Measurements from ENCODE around the gene NFILZ. TPM values are rescaled to one million over a fixed set of nuclear protein-coding genes. Genes with fewer than 3 reads are reported as not detected.

The NFILZ gene
- total RNA-seq, 2 experiments from 2014 or later = not detected

GRCh38 chr19:8643860-8644653, 13.6 kb downstream of the NFILZ start:
- intact Hi-C loops (cut with micrococcal nuclease) = no loop called here
- DNase-seq (no peak), ATAC-seq (no peak)
- CTCF ChIA-PET = interaction anchor here (1.5 to 5.8 kb wide), 4 partner anchors 10 to 64 kb away, joined by 3 to 62 read pairs (median 14); partner anchors contain the start of gene MYO1F
- peaks cover 5% of the 10 kb centered on the region for H3K27me3 Mint-ChIP-seq
- no peak overlapping the region for H3K27ac Mint-ChIP-seq
- no peaks in the 10 kb centered on the region for H3K36me3 Mint-ChIP-seq (ENCODE audit: low read depth)
- no peak overlapping the region for H3K4me3 Mint-ChIP-seq
- no peak for TF ChIP-seq CTCF (IDR thresholded peaks at IDR 0.05)
- no peaks in the 10 kb centered on the region for H3K4me1 Mint-ChIP-seq (ENCODE audit: low read depth)
- H3K9me3 Mint-ChIP-seq = peaks cover 3% of the 10 kb centered on the region
- POLR2A ChIA-PET = no interaction called here

- H3K9me3 Mint-ChIP-seq = no peaks in the 10 kb centered on the region
- intact Hi-C loops (cut with micrococcal nuclease) = no loop called here
- no peak overlapping the region for H3K27ac Mint-ChIP-seq
- peaks cover 4% of the 10 kb centered on the region for H3K4me1 Mint-ChIP-seq (ENCODE audit: low read depth)
- no peak for TF ChIP-seq CTCF (IDR thresholded peaks at IDR 0.05)
- DNase-seq (no peak), ATAC-seq (no peak)
- ChIA-PET CTCF (interaction anchor here (1.7 kb wide), 1 partner anchor 46 kb away, joined by 7 read pairs; no protein-coding TSS in a partner anchor), POLR2A (no interaction called here)
- no peak overlapping the region for H3K4me3 Mint-ChIP-seq
- no peaks in the 10 kb centered on the region for H3K36me3 Mint-ChIP-seq (ENCODE audit: low read depth)
- H3K27me3 Mint-ChIP-seq = peaks cover 5% of the 10 kb centered on the region
Observed at GRCh38 chr19:8648240-8648639, 17.8 kb downstream of the NFILZ start.

GRCh38 chr19:8654591-8655339, 24.3 kb downstream of the NFILZ start:
- H3K9me3 Mint-ChIP-seq = no peaks in the 10 kb centered on the region
- POLR2A ChIA-PET = interaction anchor here (1.0 to 1.3 kb wide), 2 partner anchors 11 to 39 kb away, joined by 6 read pairs; no protein-coding TSS in a partner anchor
- H3K4me1 Mint-ChIP-seq (ENCODE audit: low read depth) = peaks cover 17% of the 10 kb centered on the region
- H3K27me3 Mint-ChIP-seq = no peaks in the 10 kb centered on the region
- CTCF ChIA-PET = interaction anchor here (0.6 to 4.4 kb wide), 28 partner anchors 9 to 334 kb away, joined by 3 to 93 read pairs (median 4); partner anchors contain the start of gene ACTL9
- intact Hi-C loops (cut with micrococcal nuclease) = loop anchor here (2.0 kb wide), 1 partner anchor 40 kb away; no protein-coding TSS in a partner anchor
- ATAC-seq (peak; percentile 86), DNase-seq (peak; percentile 77)
- no peak overlapping the region for H3K4me3 Mint-ChIP-seq
- no peak overlapping the region for H3K27ac Mint-ChIP-seq
- TF ChIP-seq CTCF (IDR thresholded peaks at IDR 0.05) = peak; percentile 98
- H3K36me3 Mint-ChIP-seq (ENCODE audit: low read depth) = no peaks in the 10 kb centered on the region

- intact Hi-C loops (cut with micrococcal nuclease) = loop anchor here (2.0 kb wide), 1 partner anchor 39 kb away; no protein-coding TSS in a partner anchor
- no peak for TF ChIP-seq CTCF (IDR thresholded peaks at IDR 0.05)
- no peak overlapping the region for H3K27ac Mint-ChIP-seq
- no peaks in the 10 kb centered on the region for H3K36me3 Mint-ChIP-seq (ENCODE audit: low read depth)
- H3K4me3 Mint-ChIP-seq = no peak overlapping the region
- H3K4me1 Mint-ChIP-seq (ENCODE audit: low read depth) = peaks cover 15% of the 10 kb centered on the region
- no peaks in the 10 kb centered on the region for H3K9me3 Mint-ChIP-seq
- ATAC-seq (peak; percentile 74), DNase-seq (peak; percentile 67)
- POLR2A ChIA-PET = interaction anchor here (1.0 to 1.3 kb wide), 2 partner anchors 10 to 39 kb away, joined by 6 read pairs; no protein-coding TSS in a partner anchor
- no peaks in the 10 kb centered on the region for H3K27me3 Mint-ChIP-seq
- CTCF ChIA-PET = interaction anchor here (0.6 to 4.4 kb wide), 14 partner anchors 10 to 333 kb away, joined by 3 to 93 read pairs (median 6); partner anchors contain the start of gene ACTL9
Observed at GRCh38 chr19:8655340-8655709, 24.9 kb downstream of the NFILZ start.
